ENCODE results near the gene TMEM91. TPM values are rescaled to one million over a fixed set of nuclear protein-coding genes. Genes with fewer than 3 reads are reported as not detected.

The TMEM91 gene
- total and polyA plus RNA-seq, 2 of the 13 experiments (the other 11 are each of a cell fraction or from before 2014, with no cell fraction given): 6.3 to 10.3 TPM

GRCh38 chr19:41355802-41356201, 20.5 kb upstream of the TMEM91 start (continued):
- TF ChIP-seq ZNF646 (CRISPR knock-in tag; IDR thresholded peaks at IDR 0.05) (no peak), ZNF318 (CRISPR knock-in tag; IDR thresholded peaks at IDR 0.05) (no peak), ZNF790 (CRISPR knock-in tag; IDR thresholded peaks at IDR 0.05; ENCODE audit: borderline replicate concordance) (no peak), ZSCAN30 (CRISPR knock-in tag; IDR thresholded peaks at IDR 0.05) (no peak)

All from HepG2 (cell line).